GM12873 (cell line): ENCODE data around the gene OFD1.

Source experiments
- TF ChIP-seq, protein P1 (sequence below): IDR thresholded peaks from 2 replicates; pipeline ENCODE4 v1.5.1; 2012; ENCODE audit warnings: low read depth, mild to moderate bottlenecking, moderate library complexity, low read length, control low read depth; ENCODE audit not compliant: insufficient read depth; ENCODE audit errors: missing control alignments

OFD1 gene

DNA sequence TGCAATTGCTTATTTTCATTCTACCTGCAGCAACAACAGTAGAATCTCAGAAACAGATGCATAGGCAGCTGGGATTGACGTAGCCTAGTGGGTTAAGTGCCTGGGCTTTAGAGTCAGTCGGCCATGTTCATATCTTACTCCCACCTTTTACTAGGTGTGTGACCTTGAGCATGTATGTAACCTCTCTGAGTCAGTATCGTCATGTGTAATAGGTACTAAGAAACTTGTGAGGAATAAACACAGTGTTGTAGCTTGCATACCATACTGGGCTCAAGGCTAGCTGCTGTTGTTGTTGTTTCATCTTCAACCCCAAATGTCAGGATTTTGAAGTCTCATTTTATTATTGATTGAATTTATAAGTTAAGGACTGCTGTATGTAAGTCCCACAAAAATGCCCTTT is 31.4 kb upstream of the OFD1 start:
- TF ChIP-seq, protein P1, sequence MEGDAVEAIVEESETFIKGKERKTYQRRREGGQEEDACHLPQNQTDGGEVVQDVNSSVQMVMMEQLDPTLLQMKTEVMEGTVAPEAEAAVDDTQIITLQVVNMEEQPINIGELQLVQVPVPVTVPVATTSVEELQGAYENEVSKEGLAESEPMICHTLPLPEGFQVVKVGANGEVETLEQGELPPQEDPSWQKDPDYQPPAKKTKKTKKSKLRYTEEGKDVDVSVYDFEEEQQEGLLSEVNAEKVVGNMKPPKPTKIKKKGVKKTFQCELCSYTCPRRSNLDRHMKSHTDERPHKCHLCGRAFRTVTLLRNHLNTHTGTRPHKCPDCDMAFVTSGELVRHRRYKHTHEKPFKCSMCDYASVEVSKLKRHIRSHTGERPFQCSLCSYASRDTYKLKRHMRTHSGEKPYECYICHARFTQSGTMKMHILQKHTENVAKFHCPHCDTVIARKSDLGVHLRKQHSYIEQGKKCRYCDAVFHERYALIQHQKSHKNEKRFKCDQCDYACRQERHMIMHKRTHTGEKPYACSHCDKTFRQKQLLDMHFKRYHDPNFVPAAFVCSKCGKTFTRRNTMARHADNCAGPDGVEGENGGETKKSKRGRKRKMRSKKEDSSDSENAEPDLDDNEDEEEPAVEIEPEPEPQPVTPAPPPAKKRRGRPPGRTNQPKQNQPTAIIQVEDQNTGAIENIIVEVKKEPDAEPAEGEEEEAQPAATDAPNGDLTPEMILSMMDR: no peak

DNA sequence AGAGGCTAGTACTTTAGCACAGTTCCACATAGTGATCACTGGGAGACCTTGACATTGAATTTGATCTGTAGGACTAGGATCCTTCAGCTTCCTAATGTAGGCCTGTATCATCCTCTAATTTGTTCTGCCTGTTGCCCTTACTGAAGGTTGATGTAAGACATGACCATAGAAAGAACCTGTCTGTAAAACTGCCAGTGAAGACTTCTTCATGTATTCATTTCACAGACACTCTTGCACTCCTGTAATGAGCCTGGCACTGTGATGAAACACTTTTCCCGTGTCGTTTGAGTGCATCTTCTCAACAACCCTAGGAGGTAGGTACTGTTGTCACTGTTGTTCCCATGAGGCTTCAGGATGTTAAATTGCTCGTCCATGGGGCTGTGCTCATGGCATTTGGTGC is 31.0 kb upstream of the OFD1 start:
- TF ChIP-seq, protein P1: no peak

DNA sequence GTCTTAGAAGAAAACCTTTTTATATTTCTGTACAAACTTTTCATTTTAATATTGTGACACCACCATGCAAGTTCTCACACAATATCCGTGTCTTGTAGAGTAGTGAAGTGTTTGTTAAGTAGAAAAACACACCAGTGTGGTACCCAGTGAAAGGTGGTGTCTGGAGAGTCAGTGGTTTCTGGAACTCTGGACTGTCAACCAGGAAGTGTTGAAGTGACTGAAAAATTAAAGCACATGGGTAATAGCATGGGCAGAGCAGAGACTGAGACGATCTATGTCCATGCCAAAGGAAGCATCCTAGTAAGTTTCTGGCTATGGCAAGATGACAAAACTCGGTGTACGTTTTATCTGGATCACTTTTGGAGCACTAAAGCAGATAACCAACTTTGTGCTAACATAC is 23.4 kb upstream of the OFD1 start:
- TF ChIP-seq, protein P1: no peak

DNA sequence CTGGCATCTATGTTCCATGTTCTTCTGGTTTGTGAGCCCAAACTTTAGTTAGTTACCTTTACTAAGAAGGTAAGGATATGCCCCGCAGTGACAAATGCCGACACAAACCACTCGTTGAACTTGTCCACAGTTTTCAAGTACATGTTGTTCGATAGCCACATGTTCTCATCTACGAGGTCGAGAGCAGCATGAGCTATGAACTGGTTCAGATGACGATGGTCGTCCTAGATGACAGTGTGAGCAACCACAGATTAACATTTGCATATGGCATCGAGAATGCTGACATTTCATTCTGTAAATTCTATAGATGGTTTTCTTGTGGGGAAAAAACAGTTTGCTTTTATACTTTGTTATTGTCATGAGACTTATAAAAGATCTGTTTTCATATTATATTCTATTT is 18.1 kb upstream of the OFD1 start:
- TF ChIP-seq, protein P1: no peak

DNA sequence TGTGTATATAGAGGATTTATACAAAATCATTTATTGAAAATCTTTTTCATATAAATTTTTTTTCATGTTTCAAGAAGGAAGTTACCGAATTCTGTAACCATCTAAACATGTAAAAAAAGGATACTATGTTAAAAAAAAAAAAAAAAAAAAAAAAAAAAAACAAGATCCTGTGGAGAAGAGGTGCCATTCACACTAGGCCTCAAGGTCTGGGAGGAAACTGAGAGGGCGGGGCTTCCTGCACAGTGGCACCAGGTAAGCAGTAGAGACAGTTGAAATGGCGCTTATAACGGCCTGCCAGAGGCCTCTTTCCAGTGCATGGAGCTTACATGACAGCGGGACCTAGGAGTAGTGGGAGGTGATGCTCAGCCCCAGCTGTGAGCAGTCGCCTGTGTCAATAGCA is 17.6 kb upstream of the OFD1 start:
- TF ChIP-seq, protein P1: no peak

DNA sequence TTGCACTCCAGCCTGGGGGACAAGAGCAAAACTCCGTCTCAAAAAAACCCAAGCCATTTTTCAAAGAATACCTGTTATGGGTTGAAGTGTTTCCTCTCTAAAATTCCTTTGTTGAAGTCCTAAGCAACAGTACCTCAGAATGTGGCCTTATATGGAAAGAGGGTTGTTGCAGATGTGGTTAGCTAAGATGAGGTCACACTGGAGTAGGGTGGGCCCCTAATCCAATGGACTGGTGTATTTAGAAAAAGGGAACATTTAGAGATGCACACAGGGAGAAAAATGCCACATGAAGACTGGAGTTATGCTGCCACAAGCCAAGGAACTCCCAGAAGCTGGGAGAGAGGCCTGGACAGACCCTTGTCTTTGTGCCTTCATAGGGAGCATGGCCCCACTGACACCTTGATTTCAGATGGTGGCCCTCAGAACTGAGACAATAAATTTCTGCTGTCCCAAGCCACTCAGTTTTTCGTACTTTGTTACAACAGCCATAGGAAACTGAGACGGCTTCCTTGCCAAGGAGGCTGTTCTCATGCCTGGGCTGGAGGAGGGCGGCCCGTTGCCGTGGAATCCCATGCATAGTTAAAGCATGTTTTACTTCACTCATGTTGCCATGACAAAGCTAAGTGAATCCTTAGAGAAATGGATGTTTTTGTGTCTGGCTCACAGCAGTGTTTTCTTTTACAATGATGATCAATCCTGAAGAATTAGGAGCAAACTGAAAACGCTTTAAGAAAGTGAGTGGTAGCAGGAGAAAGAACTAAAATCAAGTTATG is 16.7 kb upstream of the OFD1 start:
- TF ChIP-seq, protein P1: no peak

DNA sequence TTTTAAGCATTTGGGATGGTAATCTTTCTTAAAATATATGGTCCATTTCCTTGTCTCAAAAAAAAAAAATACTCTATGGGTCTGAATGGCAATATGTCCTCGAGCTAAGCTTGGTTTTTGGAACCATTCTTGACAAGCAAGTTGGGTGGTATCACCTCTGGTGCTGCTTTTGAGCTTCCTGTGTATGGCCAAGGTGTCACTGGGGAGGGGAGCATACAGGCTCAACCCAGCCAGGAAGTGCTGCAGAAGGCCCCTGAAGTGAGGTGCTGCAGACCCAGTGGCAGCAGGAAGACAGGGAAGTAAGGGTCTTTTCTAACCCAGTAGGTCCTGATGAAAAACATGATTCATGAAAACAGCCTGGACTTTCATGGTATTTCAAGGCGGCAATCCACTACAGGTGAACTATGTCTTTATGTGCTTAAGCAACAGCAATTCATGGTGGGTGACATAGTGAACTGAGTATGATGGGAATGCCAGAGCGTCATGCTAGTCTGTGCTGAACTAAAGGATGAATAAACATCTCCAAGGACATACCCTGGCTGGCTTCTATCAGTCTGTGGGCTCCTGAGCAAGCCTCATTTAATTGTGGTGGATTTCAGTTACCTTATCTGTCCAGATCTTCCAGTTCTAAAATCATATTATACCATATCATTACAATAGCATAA is 15.2 kb upstream of the OFD1 start:
- TF ChIP-seq, protein P1: no peak
